Ishikawa (cell line): Measurements from ENCODE around the gene SMG1.

ENCODE experiments used
- TF ChIP-seq, protein P1 (sequence below): IDR thresholded peaks from 2 replicates; pipeline ENCODE4 v1.6.1; 2012; ENCODE audit warnings: low read depth, mild to moderate bottlenecking
- TF ChIP-seq, protein P2 (sequence below): IDR thresholded peaks from 2 replicates; pipeline ENCODE4 v1.6.1; 2012

DNA sequence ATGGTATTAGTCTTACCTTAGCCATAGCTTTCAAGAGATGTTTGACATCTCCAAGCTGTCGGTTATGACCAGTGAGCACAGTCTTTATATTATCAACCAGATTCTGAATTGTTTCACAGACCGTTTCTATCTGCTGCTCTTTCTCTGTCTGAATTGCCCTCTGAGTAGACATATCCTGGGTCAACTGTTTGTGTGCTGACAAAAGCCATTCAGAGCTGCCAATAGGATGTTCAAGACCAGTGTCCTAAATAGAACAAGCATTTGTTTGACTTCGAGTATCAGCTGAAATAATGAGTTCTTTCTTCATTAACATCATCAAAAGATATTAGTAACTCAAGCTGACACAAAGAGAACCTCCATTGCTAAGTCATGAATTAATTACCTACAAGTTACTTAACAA, 109.9 kb downstream of the SMG1 start:
- TF ChIP-seq, protein P1, sequence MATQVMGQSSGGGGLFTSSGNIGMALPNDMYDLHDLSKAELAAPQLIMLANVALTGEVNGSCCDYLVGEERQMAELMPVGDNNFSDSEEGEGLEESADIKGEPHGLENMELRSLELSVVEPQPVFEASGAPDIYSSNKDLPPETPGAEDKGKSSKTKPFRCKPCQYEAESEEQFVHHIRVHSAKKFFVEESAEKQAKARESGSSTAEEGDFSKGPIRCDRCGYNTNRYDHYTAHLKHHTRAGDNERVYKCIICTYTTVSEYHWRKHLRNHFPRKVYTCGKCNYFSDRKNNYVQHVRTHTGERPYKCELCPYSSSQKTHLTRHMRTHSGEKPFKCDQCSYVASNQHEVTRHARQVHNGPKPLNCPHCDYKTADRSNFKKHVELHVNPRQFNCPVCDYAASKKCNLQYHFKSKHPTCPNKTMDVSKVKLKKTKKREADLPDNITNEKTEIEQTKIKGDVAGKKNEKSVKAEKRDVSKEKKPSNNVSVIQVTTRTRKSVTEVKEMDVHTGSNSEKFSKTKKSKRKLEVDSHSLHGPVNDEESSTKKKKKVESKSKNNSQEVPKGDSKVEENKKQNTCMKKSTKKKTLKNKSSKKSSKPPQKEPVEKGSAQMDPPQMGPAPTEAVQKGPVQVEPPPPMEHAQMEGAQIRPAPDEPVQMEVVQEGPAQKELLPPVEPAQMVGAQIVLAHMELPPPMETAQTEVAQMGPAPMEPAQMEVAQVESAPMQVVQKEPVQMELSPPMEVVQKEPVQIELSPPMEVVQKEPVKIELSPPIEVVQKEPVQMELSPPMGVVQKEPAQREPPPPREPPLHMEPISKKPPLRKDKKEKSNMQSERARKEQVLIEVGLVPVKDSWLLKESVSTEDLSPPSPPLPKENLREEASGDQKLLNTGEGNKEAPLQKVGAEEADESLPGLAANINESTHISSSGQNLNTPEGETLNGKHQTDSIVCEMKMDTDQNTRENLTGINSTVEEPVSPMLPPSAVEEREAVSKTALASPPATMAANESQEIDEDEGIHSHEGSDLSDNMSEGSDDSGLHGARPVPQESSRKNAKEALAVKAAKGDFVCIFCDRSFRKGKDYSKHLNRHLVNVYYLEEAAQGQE = no peak
- TF ChIP-seq, protein P2, sequence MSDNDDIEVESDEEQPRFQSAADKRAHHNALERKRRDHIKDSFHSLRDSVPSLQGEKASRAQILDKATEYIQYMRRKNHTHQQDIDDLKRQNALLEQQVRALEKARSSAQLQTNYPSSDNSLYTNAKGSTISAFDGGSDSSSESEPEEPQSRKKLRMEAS = no peak
